NT2/D1 (cell line): Measurements from ENCODE around the gene NELFE.

Source experiments
- YY1 ChIP-seq: IDR thresholded peaks from 2 replicates; pipeline ENCODE4 v1.6.1; 2011; ENCODE audit not compliant: insufficient read length, insufficient read depth
- ZNF274 ChIP-seq: IDR thresholded peaks from 2 replicates; pipeline ENCODE4 v1.6.1; 2011; ENCODE audit warnings: mild to moderate bottlenecking, low read depth, low read length

GRCh38 chr6:31905041-31905440 is 53.7 kb downstream of the NELFE start:
- no peak for TF ChIP-seq YY1
- TF ChIP-seq ZNF274, result no peak
